Brain pericyte (primary cell): ENCODE results near the gene FAF1.
"Not testable (repeated sequence)": the region's sequence is repeated elsewhere in the genome, so short reads cannot be mapped to it uniquely, and the experiment has no call there.

Experiments
- DNase-seq: peaks from one replicate; pipeline ENCODE4 v3.0.0-alpha.2; 2012; ENCODE audit warnings: low read depth, low spot score

FAF1 gene

GRCh38 chr1:50959913-50960844 lies at the start of gene FAF1:
Gene FAF1, minus strand, starts transcription at chr1:50960267. Its CDS starts 456 bp downstream, at chr1:50959811.
- DNase-seq = peak; percentile 88

GRCh38 chr1:51009381-51009780 lies 49.3 kb upstream of the FAF1 start:
- no peak for DNase-seq

- DNase-seq = not testable (repeated sequence)
These were observed 45.5 kb upstream of the FAF1 start for GRCh38 chr1:51005549-51005948.

GRCh38 chr1:51002516-51002915 lies 42.4 kb upstream of the FAF1 start:
- DNase-seq = no peak

- DNase-seq = no peak
These were observed 40.6 kb upstream of the FAF1 start for GRCh38 chr1:51000651-51001050.

GRCh38 chr1:51000160-51000559 lies 40.1 kb upstream of the FAF1 start:
- DNase-seq = no peak

- DNase-seq = not testable (repeated sequence)
These were observed 39.3 kb upstream of the FAF1 start for GRCh38 chr1:50999375-50999774.

- DNase-seq = no peak
These were observed 36.0 kb upstream of the FAF1 start for GRCh38 chr1:50996083-50996482.

- no peak for DNase-seq
These were observed 35.6 kb upstream of the FAF1 start for GRCh38 chr1:50995651-50996050.

- no peak for DNase-seq
These were observed 34.9 kb upstream of the FAF1 start for GRCh38 chr1:50994997-50995396.

- DNase-seq = no peak
These were observed 33.6 kb upstream of the FAF1 start for GRCh38 chr1:50993645-50994044.

GRCh38 chr1:50992532-50993318 lies 32.7 kb upstream of the FAF1 start:
- DNase-seq = no peak

GRCh38 chr1:50989694-50990093 lies 29.6 kb upstream of the FAF1 start:
- no peak for DNase-seq

- no peak for DNase-seq
These were observed 26.6 kb upstream of the FAF1 start for GRCh38 chr1:50986653-50987052.

GRCh38 chr1:50985094-50985493 lies 25.0 kb upstream of the FAF1 start:
- no peak for DNase-seq

- no peak for DNase-seq
These were observed 23.2 kb upstream of the FAF1 start for GRCh38 chr1:50983219-50983802.

- DNase-seq = no peak
These were observed 22.5 kb upstream of the FAF1 start for GRCh38 chr1:50982611-50983010.

GRCh38 chr1:50981741-50982140 lies 21.7 kb upstream of the FAF1 start:
- DNase-seq = no peak

- DNase-seq = no peak
These were observed 20.4 kb upstream of the FAF1 start for GRCh38 chr1:50980505-50980904.

GRCh38 chr1:50979937-50980336 lies 19.9 kb upstream of the FAF1 start:
- no peak for DNase-seq

- DNase-seq = no peak
These were observed 19.1 kb upstream of the FAF1 start for GRCh38 chr1:50978852-50979781.
